HepG2 (cell line): ENCODE results near the gene PCGF5.

ENCODE experiments used
- ZNF768 ChIP-seq: sonication (generic); formaldehyde crosslinking; IDR thresholded peaks from 2 replicates; pipeline ENCODE4 v1.4.0; 2020; ENCODE audit warnings: missing genetic modification reagents
- TF ChIP-seq, protein P1 (sequence below): sonication (generic); formaldehyde crosslinking; IDR thresholded peaks from 2 replicates; pipeline ENCODE4 v1.4.0; 2020; ENCODE audit warnings: low read depth, mild to moderate bottlenecking, missing genetic modification reagents

DNA sequence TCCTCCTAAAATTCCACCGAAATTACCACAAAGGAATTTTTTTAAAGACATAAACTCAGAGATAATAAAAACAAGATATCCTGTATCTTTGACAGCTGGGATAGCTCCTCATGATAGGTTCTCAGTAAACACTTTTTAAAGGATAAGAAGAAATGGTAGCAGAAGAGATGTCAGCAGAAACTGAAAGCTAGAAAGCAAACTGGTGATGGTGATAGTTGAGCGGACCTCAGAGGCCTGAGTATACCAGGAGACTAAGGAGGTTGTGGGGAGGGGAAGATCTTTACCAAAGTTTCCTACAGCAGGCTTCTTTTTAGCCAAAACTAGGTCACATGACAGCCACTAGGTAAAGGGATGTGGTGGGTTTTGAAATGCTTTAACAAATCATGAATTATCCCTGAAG, 22.5 kb downstream of the PCGF5 start:
- TF ChIP-seq, protein P1, sequence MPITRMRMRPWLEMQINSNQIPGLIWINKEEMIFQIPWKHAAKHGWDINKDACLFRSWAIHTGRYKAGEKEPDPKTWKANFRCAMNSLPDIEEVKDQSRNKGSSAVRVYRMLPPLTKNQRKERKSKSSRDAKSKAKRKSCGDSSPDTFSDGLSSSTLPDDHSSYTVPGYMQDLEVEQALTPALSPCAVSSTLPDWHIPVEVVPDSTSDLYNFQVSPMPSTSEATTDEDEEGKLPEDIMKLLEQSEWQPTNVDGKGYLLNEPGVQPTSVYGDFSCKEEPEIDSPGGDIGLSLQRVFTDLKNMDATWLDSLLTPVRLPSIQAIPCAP = no peak
- no peak for TF ChIP-seq ZNF768
